Activated CD8-positive, alpha-beta T cell treated with anti-CD3 and anti-CD28 coated beads for 36 hours (primary cell): ENCODE data around the gene RAB3GAP1. TPM values are rescaled to one million over a fixed set of nuclear protein-coding genes. Genes with fewer than 3 reads are reported as not detected.

Experiments
- ATAC-seq: fragments of 200-7000 bp; cut with Tn5 transposase; one replicate; pipeline ENCODE4 v1.10.0; 2021; ENCODE audit warnings: mild to moderate bottlenecking, moderate library complexity
- CTCF ChIA-PET: fragments of 350-600 bp; sonication (Branson Sonifier 250); formaldehyde crosslinking; loops from one replicate; lab custom pipeline; 2021; ENCODE audit warnings: antibody characterized with exemption; lab: Charles Lee
- POLR2A ChIA-PET: fragments of 350-600 bp; sonication (Branson Sonifier 250); formaldehyde crosslinking; loops from one replicate; lab custom pipeline; 2021; ENCODE audit warnings: antibody characterized with exemption; lab: Charles Lee
- DNase-seq: peaks from one replicate; pipeline ENCODE4 v3.0.0-alpha.2; 2020
- H3K27ac Mint-ChIP-seq: one replicate; pipeline ENCODE4 v1.8.0; 2021; ENCODE audit warnings: mild to moderate bottlenecking, mixed read lengths
- H3K27me3 Mint-ChIP-seq: one replicate; pipeline ENCODE4 v1.8.0; 2021; ENCODE audit warnings: mixed read lengths
- H3K36me3 Mint-ChIP-seq: one replicate; pipeline ENCODE4 v1.8.0; 2021; ENCODE audit warnings: low read depth, mixed read lengths
- H3K4me1 Mint-ChIP-seq: one replicate; pipeline ENCODE4 v1.8.0; 2021; ENCODE audit warnings: low read depth, mixed read lengths
- H3K4me3 Mint-ChIP-seq: one replicate; pipeline ENCODE4 v1.8.0; 2021; ENCODE audit warnings: mild to moderate bottlenecking, moderate library complexity, mixed read lengths
- H3K9me3 Mint-ChIP-seq: one replicate; pipeline ENCODE4 v1.8.0; 2021; ENCODE audit warnings: mixed read lengths
- CTCF ChIP-seq: fragments of 200-600 bp; IDR thresholded peaks from one replicate; pipeline ENCODE4 v1.8.0; 2022; ENCODE audit warnings: antibody characterized with exemption, mild to moderate bottlenecking
- intact Hi-C: fragments of 100-400 bp; cut with micrococcal nuclease; formaldehyde crosslinking; loops from one replicate; pipeline ENCODE4 v1.10.0; 2022
- total RNA-seq, 2 experiments: library from RNA; stranded (reverse); gene quantifications; one replicate each; pipeline ENCODE4 v1.2.3, GENCODE V29; 2021

Gene RAB3GAP1
- total RNA-seq, 2 experiments from 2014 or later: 24.7 to 25.6 TPM

GRCh38 chr2:135212757-135213156 is 160.7 kb downstream of the RAB3GAP1 start:
- no peak for ATAC-seq
- no peaks in the 10 kb centered on the region for H3K27me3 Mint-ChIP-seq
- DNase-seq: no peak
- CTCF ChIA-PET: no interaction called here
- no peak overlapping the region for H3K4me3 Mint-ChIP-seq
- peaks cover 1% of the 10 kb centered on the region for H3K36me3 Mint-ChIP-seq
- no peak for TF ChIP-seq CTCF
- H3K4me1 Mint-ChIP-seq: no peaks in the 10 kb centered on the region
- POLR2A ChIA-PET: no interaction called here
- intact Hi-C loops: no loop called here
- no peaks in the 10 kb centered on the region for H3K9me3 Mint-ChIP-seq
- no peak overlapping the region for H3K27ac Mint-ChIP-seq

- Mint-ChIP-seq H3K27me3 (no peaks in the 10 kb centered on the region), H3K4me1 (no peaks in the 10 kb centered on the region), H3K4me3 (no peak overlapping the region), H3K27ac (no peak overlapping the region), H3K36me3 (peaks cover 4% of the 10 kb centered on the region), H3K9me3 (no peaks in the 10 kb centered on the region)
- no peak for TF ChIP-seq CTCF
- ATAC-seq (no peak), DNase-seq (no peak)
- intact Hi-C loops: no loop called here
- POLR2A ChIA-PET: no interaction called here
- CTCF ChIA-PET: interaction anchor here (1.8 kb wide), 1 partner anchor 215 kb away, joined by 5 read pairs; no protein-coding TSS in a partner anchor
Measured at GRCh38 chr2:135218426-135218825, 166.3 kb downstream of the RAB3GAP1 start.

GRCh38 chr2:135219226-135219625 is 167.1 kb downstream of the RAB3GAP1 start:
- Mint-ChIP-seq H3K27ac (no peak overlapping the region), H3K36me3 (peaks cover 4% of the 10 kb centered on the region), H3K9me3 (no peaks in the 10 kb centered on the region), H3K27me3 (no peaks in the 10 kb centered on the region), H3K4me1 (no peaks in the 10 kb centered on the region), H3K4me3 (no peak overlapping the region)
- no peak for ATAC-seq
- ChIA-PET POLR2A (no interaction called here), CTCF (no interaction called here)
- intact Hi-C loops: no loop called here
- no peak for DNase-seq
- no peak for TF ChIP-seq CTCF

Other genes starting within 250 kb of the RAB3GAP1 start
- not detected for gene ACMSD, start 213.7 kb upstream of the RAB3GAP1 start, total RNA-seq
- gene CCNT2, start 133.5 kb upstream of the RAB3GAP1 start, total RNA-seq: 10 to 100 TPM; 30.5 to 32.1 TPM
- gene MAP3K19, start 4.8 kb upstream of the RAB3GAP1 start, total RNA-seq: not detected